ENCODE data around the gene DPP3. TPM values are rescaled to one million over a fixed set of nuclear protein-coding genes. Genes with fewer than 3 reads are reported as not detected.

The DPP3 gene
- total and polyA plus RNA-seq, 2 experiments from 2014 or later = 21.9 to 44.9 TPM

- Histone ChIP-seq H3K27me3 (no peaks in the 10 kb centered on the region), H3K27ac (no peak overlapping the region), H3K9me3 (ENCODE audit: low read depth) (no peaks in the 10 kb centered on the region), H3K4me3 (no peak overlapping the region), H3K4me1 (ENCODE audit: low read depth) (no peaks in the 10 kb centered on the region), H3K36me3 (peaks cover 29% of the 10 kb centered on the region)
- TF ChIP-seq, protein P1, sequence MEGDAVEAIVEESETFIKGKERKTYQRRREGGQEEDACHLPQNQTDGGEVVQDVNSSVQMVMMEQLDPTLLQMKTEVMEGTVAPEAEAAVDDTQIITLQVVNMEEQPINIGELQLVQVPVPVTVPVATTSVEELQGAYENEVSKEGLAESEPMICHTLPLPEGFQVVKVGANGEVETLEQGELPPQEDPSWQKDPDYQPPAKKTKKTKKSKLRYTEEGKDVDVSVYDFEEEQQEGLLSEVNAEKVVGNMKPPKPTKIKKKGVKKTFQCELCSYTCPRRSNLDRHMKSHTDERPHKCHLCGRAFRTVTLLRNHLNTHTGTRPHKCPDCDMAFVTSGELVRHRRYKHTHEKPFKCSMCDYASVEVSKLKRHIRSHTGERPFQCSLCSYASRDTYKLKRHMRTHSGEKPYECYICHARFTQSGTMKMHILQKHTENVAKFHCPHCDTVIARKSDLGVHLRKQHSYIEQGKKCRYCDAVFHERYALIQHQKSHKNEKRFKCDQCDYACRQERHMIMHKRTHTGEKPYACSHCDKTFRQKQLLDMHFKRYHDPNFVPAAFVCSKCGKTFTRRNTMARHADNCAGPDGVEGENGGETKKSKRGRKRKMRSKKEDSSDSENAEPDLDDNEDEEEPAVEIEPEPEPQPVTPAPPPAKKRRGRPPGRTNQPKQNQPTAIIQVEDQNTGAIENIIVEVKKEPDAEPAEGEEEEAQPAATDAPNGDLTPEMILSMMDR (IDR thresholded peaks at IDR 0.05; ENCODE audit: low read depth, low read length) = no peak
- no peak for DNase-seq (ENCODE audit: low read depth in 1 of 2, low spot score in 1 of 2)
These were observed 77.6 kb downstream of the DPP3 start for GRCh38 chr11:66557733-66558326.

Other genes with a start within 250 kb of the DPP3 start
- 29.7 and 33.9 TPM in 2 replicates for gene KLC2, start 222.7 kb upstream of the DPP3 start, total RNA-seq
- 41.6 and 46.4 TPM in 2 replicates for gene KLC2, start 222.7 kb upstream of the DPP3 start, polyA plus RNA-seq
- gene RAB1B, start 211.8 kb upstream of the DPP3 start, total RNA-seq = 103 and 135 TPM in 2 replicates
- 17.3 and 21.0 TPM in 2 replicates for gene RAB1B, start 211.8 kb upstream of the DPP3 start, polyA plus RNA-seq
- 2.1 and 2.7 TPM in 2 replicates for gene CNIH2, start 202.3 kb upstream of the DPP3 start, total RNA-seq
- 3.3 and 8.9 TPM in 2 replicates for gene CNIH2, start 202.3 kb upstream of the DPP3 start, polyA plus RNA-seq
- 68.2 and 121 TPM in 2 replicates for gene YIF1A, start 191.3 kb upstream of the DPP3 start, total RNA-seq
- 116 and 147 TPM in 2 replicates for gene YIF1A, start 191.3 kb upstream of the DPP3 start, polyA plus RNA-seq
- gene TMEM151A, start 188.5 kb upstream of the DPP3 start, total RNA-seq = 2.6 and 3.5 TPM in 2 replicates
- 0.87 and 2.0 TPM in 2 replicates for gene TMEM151A, start 188.5 kb upstream of the DPP3 start, polyA plus RNA-seq
- 7.9 and 11.4 TPM in 2 replicates for gene CD248, start 163.4 kb upstream of the DPP3 start, total RNA-seq
- 20.2 and 31.2 TPM in 2 replicates for gene CD248, start 163.4 kb upstream of the DPP3 start, polyA plus RNA-seq
- 4.9 and 9.4 TPM in 2 replicates for gene RIN1, start 144.0 kb upstream of the DPP3 start, total RNA-seq
- gene RIN1, start 144.0 kb upstream of the DPP3 start, polyA plus RNA-seq = 1.9 and 4.8 TPM in 2 replicates
- 29.3 and 33.2 TPM in 2 replicates for gene BRMS1, start 135.3 kb upstream of the DPP3 start, total RNA-seq
- gene BRMS1, start 135.3 kb upstream of the DPP3 start, polyA plus RNA-seq = 33.8 and 37.3 TPM in 2 replicates
- gene B4GAT1, start 132.8 kb upstream of the DPP3 start, total RNA-seq = 138 and 194 TPM in 2 replicates
- gene B4GAT1, start 132.8 kb upstream of the DPP3 start, polyA plus RNA-seq = 129 and 174 TPM in 2 replicates
- 30.2 and 36.8 TPM in 2 replicates for gene SLC29A2, start 108.7 kb upstream of the DPP3 start, total RNA-seq
- gene SLC29A2, start 108.7 kb upstream of the DPP3 start, polyA plus RNA-seq = 32.6 and 50.2 TPM in 2 replicates
- gene NPAS4, start 59.4 kb upstream of the DPP3 start, total RNA-seq = 1.2 TPM in 2 replicates
- 1.5 TPM in 1 of 2 replicates, not detected in the other for gene NPAS4, start 59.4 kb upstream of the DPP3 start, polyA plus RNA-seq
- 48.4 and 70.3 TPM in 2 replicates for gene MRPL11, start 41.6 kb upstream of the DPP3 start, total RNA-seq
- 64.1 and 75.8 TPM in 2 replicates for gene MRPL11, start 41.6 kb upstream of the DPP3 start, polyA plus RNA-seq
- gene PELI3, start 13.5 kb upstream of the DPP3 start, total RNA-seq = 19.9 and 30.9 TPM in 2 replicates
- 16.4 and 20.5 TPM in 2 replicates for gene PELI3, start 13.5 kb upstream of the DPP3 start, polyA plus RNA-seq
- 100 and 106 TPM in 2 replicates for gene BBS1, start 30.2 kb downstream of the DPP3 start, total RNA-seq
- gene BBS1, start 30.2 kb downstream of the DPP3 start, polyA plus RNA-seq = 59.7 and 62.7 TPM in 2 replicates
- 14.7 and 21.6 TPM in 2 replicates for gene ZDHHC24, start 65.6 kb downstream of the DPP3 start, total RNA-seq
- 15.2 and 16.9 TPM in 2 replicates for gene ZDHHC24, start 65.6 kb downstream of the DPP3 start, polyA plus RNA-seq
- gene ACTN3, start 66.5 kb downstream of the DPP3 start, total RNA-seq = 74.2 and 189 TPM in 2 replicates
- gene ACTN3, start 66.5 kb downstream of the DPP3 start, polyA plus RNA-seq = 111 and 322 TPM in 2 replicates
- 15.2 and 45.6 TPM in 2 replicates for gene CTSF, start 88.2 kb downstream of the DPP3 start, total RNA-seq
- gene CTSF, start 88.2 kb downstream of the DPP3 start, polyA plus RNA-seq = 16.8 and 51.0 TPM in 2 replicates
- gene CCDC87, start 112.6 kb downstream of the DPP3 start, total RNA-seq = 2.7 and 3.9 TPM in 2 replicates
- gene CCDC87, start 112.6 kb downstream of the DPP3 start, polyA plus RNA-seq = 1.2 and 4.8 TPM in 2 replicates
- gene CCS, start 112.8 kb downstream of the DPP3 start, total RNA-seq = 73.1 and 86.6 TPM in 2 replicates
- gene CCS, start 112.8 kb downstream of the DPP3 start, polyA plus RNA-seq = 117 and 153 TPM in 2 replicates
- 74.6 and 90.6 TPM in 2 replicates for gene RBM14, start 136.2 kb downstream of the DPP3 start, total RNA-seq
- 95.2 and 111 TPM in 2 replicates for gene RBM14, start 136.2 kb downstream of the DPP3 start, polyA plus RNA-seq
- gene RBM4, start 158.3 kb downstream of the DPP3 start, total RNA-seq = 142 and 146 TPM in 2 replicates
- 206 and 241 TPM in 2 replicates for gene RBM4, start 158.3 kb downstream of the DPP3 start, polyA plus RNA-seq
- gene RBM4B, start 197.5 kb downstream of the DPP3 start, total RNA-seq = 25.7 and 30.2 TPM in 2 replicates
- gene RBM4B, start 197.5 kb downstream of the DPP3 start, polyA plus RNA-seq = 62.3 and 62.6 TPM in 2 replicates
- 23.1 and 27.4 TPM in 2 replicates for gene SPTBN2, start 248.8 kb downstream of the DPP3 start, total RNA-seq
- 6.0 and 15.0 TPM in 2 replicates for gene SPTBN2, start 248.8 kb downstream of the DPP3 start, polyA plus RNA-seq

Measured in cardiac muscle cell (in vitro differentiated cells and primary cell).